ENCODE measurements around the gene ARHGAP22. TPM values are rescaled to one million over a fixed set of nuclear protein-coding genes. Genes with fewer than 3 reads are reported as not detected.

The ARHGAP22 gene
- total RNA-seq, 1 experiment from 2014 or later, result 9.9 TPM

- Histone ChIP-seq H4K20me1 (ENCODE audit: insufficient read depth) (no peaks in the 10 kb centered on the region), H3K9me3 (ENCODE audit: control insufficient read depth in 1 of 2, insufficient read depth in 1 of 2, low read depth in 1 of 2, low read length in 2 of 2) (0 out of 4 replicates have a peak, but pooled peaks cover 0 to 6% of the 10 kb centered on the region in 2 experiments), H2AFZ (ENCODE audit: low read depth, low read length, poor library complexity, severe bottlenecking) (no peak overlapping the region), H3K79me2 (ENCODE audit: insufficient read depth, low read length) (no peaks in the 10 kb centered on the region), H3K9ac (ENCODE audit: low read length) (no peak overlapping the region), H3K36me3 (ENCODE audit: control insufficient read depth in 1 of 2, insufficient read depth in 2 of 2, low read length in 2 of 2) (no peaks in the 10 kb centered on the region), H3K4me2 (ENCODE audit: low read length) (no peak overlapping the region), H3K27me3 (ENCODE audit: insufficient read depth, low read length) (no peaks in the 10 kb centered on the region), H3K9me2 (ENCODE audit: insufficient read depth) (no peaks in the 10 kb centered on the region), H3K4me3 (replicated peaks in 1 of 2; ENCODE audit: low read depth in 1 of 2, low read length in 2 of 2) (no peak overlapping the region), H3K4me1 (ENCODE audit: control insufficient read depth in 1 of 2, insufficient read depth in 2 of 2, low read length in 2 of 2) (no peaks in the 10 kb centered on the region), H3K27ac (ENCODE audit: low read depth, low read length) (no peak overlapping the region)
- TF ChIP-seq SP1 (IDR thresholded peaks at IDR 0.05; ENCODE audit: low read depth) (no peak), CTCF (IDR thresholded peaks at IDR 0.05 in 2 of 3, conservative IDR thresholded peaks at IDR 0.05 in 1 of 3; ENCODE audit: borderline replicate concordance in 1 of 3, insufficient read depth in 1 of 3, low read depth in 2 of 3, low read length in 2 of 3) (no peak), CBX3 (IDR thresholded peaks at IDR 0.05; ENCODE audit: low read depth) (no peak), MAX (IDR thresholded peaks at IDR 0.05) (no peak), FOSL1 (IDR thresholded peaks at IDR 0.05; ENCODE audit: low read depth) (no peak), EZH2phosphoT487 (IDR thresholded peaks at IDR 0.05; ENCODE audit: borderline replicate concordance) (no peak), EGR1 (IDR thresholded peaks at IDR 0.05; ENCODE audit: low read depth) (no peak), ZFX (IDR thresholded peaks at IDR 0.05) (no peak), JUND (IDR thresholded peaks at IDR 0.05) (no peak), CEBPB (IDR thresholded peaks at IDR 0.05; ENCODE audit: low read depth) (no peak)
- ATAC-seq (no peak), DNase-seq (ENCODE audit: low read depth, low spot score) (no peak)
- no TSS peak for BruUV-seq (replicated peaks)
- ChIA-PET CTCF (no interaction called here), POLR2A (no interaction called here), RAD21 (ENCODE audit: low non-redundant PET in 1 of 2, low total read pairs in 2 of 2, uncharacterized antibody in 2 of 2, unreplicated experiment in 2 of 2) (no interaction called here)
- intact Hi-C loops (cut with micrococcal nuclease), result no loop called here
Observed at GRCh38 chr10:48636901-48637300, 32.0 kb upstream of the ARHGAP22 start.

DNA sequence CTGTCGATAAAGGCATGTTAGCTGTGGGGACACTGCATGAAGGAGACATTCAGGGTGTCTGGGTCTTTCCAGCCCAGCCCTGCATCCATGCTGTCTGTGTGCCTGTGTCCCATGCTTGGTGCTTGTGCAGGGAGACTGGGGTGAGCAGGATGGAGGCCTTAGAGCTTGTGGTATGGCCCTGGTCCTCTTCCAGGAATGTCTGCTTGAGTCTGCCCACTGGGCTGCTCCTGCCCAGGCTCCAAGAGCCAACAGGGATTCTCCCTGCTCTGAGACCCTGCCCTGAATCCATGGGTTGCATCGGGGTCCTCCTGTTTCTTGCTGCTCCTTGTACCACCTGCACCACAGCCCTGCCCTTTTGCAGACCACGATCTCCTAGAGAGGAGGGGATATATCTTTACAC is 31.4 kb upstream of the ARHGAP22 start:
- ATAC-seq (no peak), DNase-seq (ENCODE audit: low read depth, low spot score) (no peak)
- Histone ChIP-seq H3K9me2 (ENCODE audit: insufficient read depth) (no peaks in the 10 kb centered on the region), H3K36me3 (ENCODE audit: control insufficient read depth in 1 of 2, insufficient read depth in 2 of 2, low read length in 2 of 2) (no peaks in the 10 kb centered on the region), H3K4me1 (ENCODE audit: control insufficient read depth in 1 of 2, insufficient read depth in 2 of 2, low read length in 2 of 2) (no peaks in the 10 kb centered on the region), H3K9ac (ENCODE audit: low read length) (no peak overlapping the region), H3K27me3 (ENCODE audit: insufficient read depth, low read length) (no peaks in the 10 kb centered on the region), H3K4me2 (ENCODE audit: low read length) (no peak overlapping the region), H3K4me3 (replicated peaks in 1 of 2; ENCODE audit: low read depth in 1 of 2, low read length in 2 of 2) (no peak overlapping the region), H3K79me2 (ENCODE audit: insufficient read depth, low read length) (no peaks in the 10 kb centered on the region), H3K9me3 (ENCODE audit: control insufficient read depth in 1 of 2, insufficient read depth in 1 of 2, low read depth in 1 of 2, low read length in 2 of 2) (0 out of 4 replicates have a peak, but pooled peaks cover 0 to 6% of the 10 kb centered on the region in 2 experiments), H4K20me1 (ENCODE audit: insufficient read depth) (no peaks in the 10 kb centered on the region), H3K27ac (ENCODE audit: low read depth, low read length) (no peak overlapping the region), H2AFZ (ENCODE audit: low read depth, low read length, poor library complexity, severe bottlenecking) (no peak overlapping the region)
- TF ChIP-seq ZNF274 (IDR thresholded peaks at IDR 0.05; ENCODE audit: low read depth, low read length), result no peak
- no peak for TF ChIP-seq POLR2A (IDR thresholded peaks at IDR 0.05; ENCODE audit: borderline replicate concordance, extremely low read depth, insufficient read depth, insufficient read length)
- TF ChIP-seq, protein P1, sequence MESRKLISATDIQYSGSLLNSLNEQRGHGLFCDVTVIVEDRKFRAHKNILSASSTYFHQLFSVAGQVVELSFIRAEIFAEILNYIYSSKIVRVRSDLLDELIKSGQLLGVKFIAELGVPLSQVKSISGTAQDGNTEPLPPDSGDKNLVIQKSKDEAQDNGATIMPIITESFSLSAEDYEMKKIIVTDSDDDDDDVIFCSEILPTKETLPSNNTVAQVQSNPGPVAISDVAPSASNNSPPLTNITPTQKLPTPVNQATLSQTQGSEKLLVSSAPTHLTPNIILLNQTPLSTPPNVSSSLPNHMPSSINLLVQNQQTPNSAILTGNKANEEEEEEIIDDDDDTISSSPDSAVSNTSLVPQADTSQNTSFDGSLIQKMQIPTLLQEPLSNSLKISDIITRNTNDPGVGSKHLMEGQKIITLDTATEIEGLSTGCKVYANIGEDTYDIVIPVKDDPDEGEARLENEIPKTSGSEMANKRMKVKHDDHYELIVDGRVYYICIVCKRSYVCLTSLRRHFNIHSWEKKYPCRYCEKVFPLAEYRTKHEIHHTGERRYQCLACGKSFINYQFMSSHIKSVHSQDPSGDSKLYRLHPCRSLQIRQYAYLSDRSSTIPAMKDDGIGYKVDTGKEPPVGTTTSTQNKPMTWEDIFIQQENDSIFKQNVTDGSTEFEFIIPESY (IDR thresholded peaks at IDR 0.05; ENCODE audit: extremely low read depth, insufficient replicate concordance, low read length), result no peak
- no peak for TF ChIP-seq SRF (IDR thresholded peaks at IDR 0.05; ENCODE audit: low read depth)
- TF ChIP-seq EZH2phosphoT487 (IDR thresholded peaks at IDR 0.05; ENCODE audit: borderline replicate concordance), result no peak
- TF ChIP-seq POLR2AphosphoS5 (IDR thresholded peaks at IDR 0.05; ENCODE audit: low read depth, low read length), result no peak
- RAD21 ChIA-PET (ENCODE audit: low non-redundant PET in 1 of 2, low total read pairs in 2 of 2, uncharacterized antibody in 2 of 2, unreplicated experiment in 2 of 2), result no interaction called here
- CTCF ChIA-PET, result interaction anchor here (1.5 kb wide), 1 partner anchor 19 kb away, joined by 5 read pairs; no protein-coding TSS in a partner anchor
- POLR2A ChIA-PET, result no interaction called here
- intact Hi-C loops (cut with micrococcal nuclease), result no loop called here
- no TSS peak for BruUV-seq (replicated peaks)

All from HCT116 (cell line).